Neuronal stem cell (in vitro differentiated cells): ENCODE measurements around the gene CDH18.

ENCODE experiments used
- DNase-seq: peaks from one replicate; pipeline ENCODE4 v3.0.0-alpha.2; 2013; ENCODE audit warnings: low spot score
- H2AFZ ChIP-seq: one replicate; pipeline ENCODE4 v1.6.1; 2013; ENCODE audit warnings: mild to moderate bottlenecking, low read length, inconsistent platforms
- H2AK5ac ChIP-seq: 2 replicates; pipeline ENCODE4 v1.6.1; 2013; ENCODE audit warnings: low read depth, mild to moderate bottlenecking, inconsistent platforms, low read length, moderate library complexity, mixed read lengths
- H2BK120ac ChIP-seq: 2 replicates; pipeline ENCODE4 v1.6.1; 2013; ENCODE audit warnings: low read depth, mild to moderate bottlenecking, inconsistent platforms, low read length, moderate library complexity, mixed read lengths
- H2BK12ac ChIP-seq: one replicate; pipeline ENCODE4 v1.6.1; 2013; ENCODE audit warnings: low read length, inconsistent platforms
- H2BK15ac ChIP-seq: 2 replicates; pipeline ENCODE4 v1.6.1; 2013; ENCODE audit warnings: mild to moderate bottlenecking, low read length, inconsistent platforms, mixed read lengths
- H2BK5ac ChIP-seq: one replicate; pipeline ENCODE4 v1.6.1; 2013; ENCODE audit warnings: inconsistent platforms, mild to moderate bottlenecking, low read length, moderate library complexity
- H3K14ac ChIP-seq: one replicate; pipeline ENCODE4 v1.6.1; 2013; ENCODE audit warnings: low read length, inconsistent platforms
- H3K18ac ChIP-seq: 2 replicates; pipeline ENCODE4 v1.6.1; 2013; ENCODE audit warnings: low read length, inconsistent platforms
- H3K23ac ChIP-seq: 2 replicates; pipeline ENCODE4 v1.6.1; 2013; ENCODE audit warnings: low read depth, mild to moderate bottlenecking, mixed read lengths, low read length, inconsistent platforms; ENCODE audit not compliant: poor library complexity
- H3K27ac ChIP-seq: replicated peaks from 3 replicates; pipeline ENCODE4 v1.5.1; 2013; ENCODE audit warnings: low read length, inconsistent platforms
- H3K27me3 ChIP-seq, 3 experiments: 2 replicates each; pipeline ENCODE4 v1.6.1; 2013; ENCODE audit warnings: low read length in 3 of 3, mild to moderate bottlenecking in 2 of 3, inconsistent platforms in 1 of 3, low read depth in 1 of 3, mixed read lengths in 1 of 3, moderate library complexity in 1 of 3; ENCODE audit not compliant: control insufficient read depth in 3 of 3, insufficient read depth in 3 of 3
- H3K36me3 ChIP-seq, 2 donors: replicated peaks in 1 of 2; 2 replicates each; pipeline ENCODE4 v1.6.1; 2013; ENCODE audit warnings: low read length in 2 of 2; ENCODE audit not compliant: control insufficient read depth in 2 of 2, insufficient read depth in 2 of 2
- H3K4ac ChIP-seq: 2 replicates; pipeline ENCODE4 v1.6.1; 2013; ENCODE audit warnings: inconsistent platforms, mild to moderate bottlenecking, low read length, moderate library complexity
- H3K4me1 ChIP-seq, 2 donors: 1 replicate in 1 of 2; 2 replicates in 1 of 2; pipeline ENCODE4 v1.6.1; 2013; ENCODE audit warnings: low read length in 2 of 2, low read depth in 1 of 2; ENCODE audit not compliant: control insufficient read depth in 2 of 2, insufficient read depth in 1 of 2
- H3K4me2 ChIP-seq: one replicate; pipeline ENCODE4 v1.6.1; 2013; ENCODE audit warnings: mild to moderate bottlenecking, low read length, inconsistent platforms; ENCODE audit not compliant: insufficient read depth, poor library complexity, severe bottlenecking
- H3K4me3 ChIP-seq, 2 donors: 2 replicates each; pipeline ENCODE4 v1.5.1; 2013; ENCODE audit warnings: low read length in 2 of 2, mild to moderate bottlenecking in 2 of 2, inconsistent platforms in 1 of 2, moderate library complexity in 1 of 2
- H3K79me1 ChIP-seq: one replicate; pipeline ENCODE4 v1.6.1; 2013; ENCODE audit warnings: low read depth, mild to moderate bottlenecking, inconsistent platforms, low read length, moderate library complexity
- H3K9ac ChIP-seq: one replicate; pipeline ENCODE4 v1.6.1; 2013; ENCODE audit warnings: mild to moderate bottlenecking, low read depth, low read length, inconsistent platforms; ENCODE audit not compliant: poor library complexity
- H3K9me3 ChIP-seq, 2 donors: replicated peaks in 1 of 2; 2 replicates each; pipeline versions ENCODE3 to v1.6.1; 2013; ENCODE audit warnings: low read length in 2 of 2, mild to moderate bottlenecking in 2 of 2, inconsistent platforms in 1 of 2, low read depth in 1 of 2, mixed read lengths in 1 of 2, moderate library complexity in 1 of 2; ENCODE audit not compliant: control insufficient read depth in 2 of 2, insufficient read depth in 1 of 2
- H4K8ac ChIP-seq: one replicate; pipeline ENCODE4 v1.6.1; 2013; ENCODE audit warnings: low read depth, mild to moderate bottlenecking, inconsistent platforms, low read length, moderate library complexity
- H4K91ac ChIP-seq: one replicate; pipeline ENCODE4 v1.6.1; 2013; ENCODE audit warnings: low read length, low read depth, mild to moderate bottlenecking, inconsistent platforms; ENCODE audit not compliant: poor library complexity
- WGBS, 2 donors: extraction: QIAGEN DNeasy Blood & Tissue Kit; methylation state at CpG; one replicate each; pipeline ENCODE4 v1.1.7; 2013; ENCODE audit warnings: missing lambda C conversion rate in 2 of 2, mixed read lengths in 1 of 2; ENCODE audit not compliant: insufficient read length in 2 of 2, insufficient replicate concordance in 1 of 2; ENCODE audit errors: extremely low coverage in 2 of 2; 5-methylcytosine and 5-hydroxymethylcytosine counted together

Gene CDH18

GRCh38 chr5:20032896-20033295 lies 44.9 kb upstream of the CDH18 start:
- no CpG with 5 or more reads among the region's 2 CpGs for whole genome bisulfite sequencing, 2 donors
- no peak overlapping the region for H3K23ac ChIP-seq
- no peak overlapping the region for H3K4me3 ChIP-seq

GRCh38 chr5:20030125-20030524 lies 42.1 kb upstream of the CDH18 start:
- Histone ChIP-seq H3K79me1 (no peaks in the 10 kb centered on the region), H2BK12ac (no peak overlapping the region), H3K14ac (no peak overlapping the region), H2BK120ac (no peak overlapping the region), H3K4me3 (no peak overlapping the region), H3K4ac (no peak overlapping the region), H3K23ac (no peak overlapping the region), H3K4me2 (no peak overlapping the region), H2AK5ac (no peak overlapping the region), H4K8ac (no peak overlapping the region), H3K27me3 (no peaks in the 10 kb centered on the region), H3K9me3 (no peaks in the 10 kb centered on the region), H3K9ac (no peak overlapping the region), H3K18ac (no peak overlapping the region), H4K91ac (no peak overlapping the region), H3K27ac (no peak overlapping the region), H2BK15ac (no peak overlapping the region), H2BK5ac (no peak overlapping the region), H3K36me3 (no peaks in the 10 kb centered on the region), H3K4me1 (no peaks in the 10 kb centered on the region), H2AFZ (no peak overlapping the region)
- DNase-seq = no peak

More at GRCh38 chr5:20032896-20033295, 44.9 kb upstream of the CDH18 start:
- no peak overlapping the region for H3K4me2 ChIP-seq
- no peak overlapping the region for H2BK5ac ChIP-seq
- H2BK12ac ChIP-seq = no peak overlapping the region
- H3K14ac ChIP-seq = no peak overlapping the region
- no peak overlapping the region for H2AFZ ChIP-seq
- no peaks in the 10 kb centered on the region for H3K4me1 ChIP-seq
- no peak overlapping the region for H3K18ac ChIP-seq
- H3K9me3 ChIP-seq = no peaks in the 10 kb centered on the region
- no peaks in the 10 kb centered on the region for H3K79me1 ChIP-seq
- H3K36me3 ChIP-seq = no peaks in the 10 kb centered on the region
- no peak overlapping the region for H3K9ac ChIP-seq
- DNase-seq = no peak
- H3K27me3 ChIP-seq = no peaks in the 10 kb centered on the region
- H2AK5ac ChIP-seq = no peak overlapping the region
- no peak overlapping the region for H2BK15ac ChIP-seq
- no peak overlapping the region for H3K4ac ChIP-seq
- no peak overlapping the region for H3K27ac ChIP-seq
- no peak overlapping the region for H2BK120ac ChIP-seq
- H4K8ac ChIP-seq = no peak overlapping the region
- H4K91ac ChIP-seq = no peak overlapping the region

- H2AFZ ChIP-seq = no peak overlapping the region
Observed at GRCh38 chr5:20029266-20029665, 41.3 kb upstream of the CDH18 start.

DNA sequence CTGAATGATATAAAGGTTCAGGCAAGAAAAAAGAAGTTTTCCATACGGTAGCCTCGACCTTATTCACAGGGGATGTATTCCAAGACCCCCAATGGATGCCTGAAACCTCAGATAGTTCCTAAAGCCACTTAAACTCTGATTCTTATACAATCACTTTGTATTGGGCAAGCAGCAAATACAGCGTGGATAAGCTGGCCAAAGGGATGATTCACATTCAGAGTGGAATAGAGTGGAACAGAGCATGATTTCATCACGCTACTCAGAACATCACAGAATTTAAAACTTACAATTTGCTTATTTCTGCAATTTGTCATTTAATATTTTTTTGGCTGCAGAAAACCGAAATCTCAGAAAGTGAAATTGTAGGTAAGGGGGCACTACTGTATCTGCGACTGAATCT lies 40.5 kb upstream of the CDH18 start:
- Histone ChIP-seq H4K91ac (no peak overlapping the region), H3K79me1 (no peaks in the 10 kb centered on the region), H4K8ac (no peak overlapping the region), H3K23ac (no peak overlapping the region), H3K9ac (no peak overlapping the region), H2BK120ac (no peak overlapping the region), H3K4me1 (no peaks in the 10 kb centered on the region), H2AFZ (no peak overlapping the region), H3K27ac (no peak overlapping the region), H2BK15ac (no peak overlapping the region), H3K27me3 (no peaks in the 10 kb centered on the region), H2BK5ac (no peak overlapping the region), H2BK12ac (no peak overlapping the region), H3K4me2 (no peak overlapping the region), H3K9me3 (no peaks in the 10 kb centered on the region), H3K36me3 (no peaks in the 10 kb centered on the region), H3K4me3 (no peak overlapping the region), H2AK5ac (no peak overlapping the region), H3K4ac (no peak overlapping the region), H3K14ac (no peak overlapping the region), H3K18ac (no peak overlapping the region)
- WGBS, 2 donors = no CpG with 5 or more reads among the region's 6 CpGs
- no peak for DNase-seq

More at GRCh38 chr5:20029266-20029665, 41.3 kb upstream of the CDH18 start:
- Histone ChIP-seq H3K14ac (no peak overlapping the region), H3K79me1 (no peaks in the 10 kb centered on the region), H4K91ac (no peak overlapping the region), H3K4me1 (no peaks in the 10 kb centered on the region), H3K4me3 (no peak overlapping the region), H3K27ac (no peak overlapping the region), H3K23ac (no peak overlapping the region), H2AK5ac (no peak overlapping the region), H2BK120ac (no peak overlapping the region), H3K4ac (no peak overlapping the region), H3K4me2 (no peak overlapping the region), H3K36me3 (no peaks in the 10 kb centered on the region), H3K18ac (no peak overlapping the region), H3K9ac (no peak overlapping the region), H3K27me3 (no peaks in the 10 kb centered on the region), H2BK5ac (no peak overlapping the region), H2BK15ac (no peak overlapping the region), H2BK12ac (no peak overlapping the region), H4K8ac (no peak overlapping the region), H3K9me3 (no peaks in the 10 kb centered on the region)
- no CpG with 5 or more reads among the region's 3 CpGs for WGBS, 2 donors
- no peak for DNase-seq
